Esophagus squamous epithelium (tissue), 5 donors: ENCODE data around the gene PLEKHJ1. TPM values are rescaled to one million over a fixed set of nuclear protein-coding genes. Genes with fewer than 3 reads are reported as not detected.

Source experiments
- DNase-seq: peaks from one replicate; lab custom pipeline; 2025; lab: John Stamatoyannopoulos, UW
- H3K27ac ChIP-seq, 4 donors: fragments of 200-600 bp; sonication (generic); one replicate each; pipeline ENCODE4 v1.5.1; 2016 to 2019; ENCODE audit warnings: mild to moderate bottlenecking in 1 of 4
- H3K27me3 ChIP-seq, 4 donors: fragments of 200-600 bp; sonication (generic); 1 replicate in 3 of 4; 2 replicates in 1 of 4; pipeline versions ENCODE4 v1.5.1 to v1.6.0; 2017 to 2021; ENCODE audit warnings: antibody characterized with exemption in 1 of 4
- H3K36me3 ChIP-seq, 3 donors: fragments of 200-600 bp; sonication (generic); one replicate each; pipeline ENCODE4 v1.5.1; 2016 to 2019
- H3K4me1 ChIP-seq, 3 donors: fragments of 200-600 bp; sonication (generic); one replicate each; pipeline ENCODE4 v1.5.1; 2017 to 2019
- H3K4me3 ChIP-seq, 4 donors: fragments of 200-600 bp; sonication (generic); 1 replicate in 3 of 4; 2 replicates in 1 of 4; pipeline ENCODE4 v1.5.1; 2016 to 2019; ENCODE audit warnings: mild to moderate bottlenecking in 2 of 4, moderate library complexity in 1 of 4
- H3K9me3 ChIP-seq, 3 donors: fragments of 200-600 bp; sonication (generic); one replicate each; pipeline ENCODE4 v1.5.1; 2016 to 2019
- POLR2A ChIP-seq, 4 donors: fragments of 450-650 bp; IDR thresholded peaks; one replicate each; pipeline ENCODE4 v1.6.1; 2017; ENCODE audit warnings: antibody characterized with exemption in 4 of 4, mild to moderate bottlenecking in 4 of 4, moderate library complexity in 3 of 4
- WGBS, 2 donors: methylation state at CpG; one replicate each; pipeline ENCODE4 v1.1.5; 2018; 5-methylcytosine and 5-hydroxymethylcytosine counted together
- intact Hi-C: fragments of 100-400 bp; cut with DNase I; formaldehyde crosslinking; loops from one replicate; pipeline ENCODE4 v1.15.0; 2022
- total RNA-seq, 4 donors: library from RNA; depleted of rRNA; stranded (reverse); fragments of >200 nt; gene quantifications; one replicate each; pipeline ENCODE4 v1.1.0, GENCODE V29; 2016
- TF ChIP-seq, protein P1 (sequence below), 6 experiments: fragments of 450-650 bp in 4 of 6; fragments of 200-600 bp in 2 of 6; sonication (generic) in 2 of 6; IDR thresholded peaks; one replicate each; pipeline ENCODE4 v1.5.1; 2016 to 2019; ENCODE audit warnings: antibody characterized with exemption in 6 of 6, mild to moderate bottlenecking in 4 of 6, moderate library complexity in 4 of 6
- donor health status: DM: yes; HTN: yes; CAD: no.

The PLEKHJ1 gene
- total RNA-seq, 4 donors from 2014 or later, result 44.8 to 56.5 (median 48.8) TPM

DNA sequence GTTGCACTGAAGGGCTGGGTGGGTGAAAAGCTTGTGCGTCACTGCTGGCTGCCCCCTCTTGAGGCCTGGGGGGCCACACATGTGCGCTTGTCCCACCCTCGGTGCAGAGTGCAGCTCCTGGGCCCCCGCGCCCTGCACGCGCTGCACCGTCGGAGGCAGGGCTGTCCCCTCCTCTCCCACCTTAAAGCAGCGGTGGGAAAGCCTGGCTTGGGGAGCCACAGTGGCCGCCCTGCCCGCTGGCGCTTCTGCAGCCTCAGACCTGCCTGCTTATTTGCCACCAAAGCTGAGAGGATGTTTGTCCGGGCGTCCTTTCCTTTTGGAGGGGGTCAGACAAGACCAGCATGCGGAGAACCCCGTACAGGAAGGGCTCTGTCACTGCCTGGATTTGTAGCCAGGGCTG is 26.7 kb downstream of the PLEKHJ1 start:
- intact Hi-C loops, result no loop called here
- Histone ChIP-seq H3K36me3 (peaks cover 38 to 79% (median 51%) of the 10 kb centered on the region in 3 donors), H3K4me1 (peaks cover 20 to 72% (median 21%) of the 10 kb centered on the region in 3 donors), H3K9me3 (no peaks in the 10 kb centered on the region), H3K27me3 (no peaks in the 10 kb centered on the region), H3K27ac (no peak overlapping the region), H3K4me3 (no peak overlapping the region)
- no peak for DNase-seq
- 90 to 100% methylated on average over 4 to 6 of the region's 17 CpGs for WGBS, 2 donors
- TF ChIP-seq, protein P1, sequence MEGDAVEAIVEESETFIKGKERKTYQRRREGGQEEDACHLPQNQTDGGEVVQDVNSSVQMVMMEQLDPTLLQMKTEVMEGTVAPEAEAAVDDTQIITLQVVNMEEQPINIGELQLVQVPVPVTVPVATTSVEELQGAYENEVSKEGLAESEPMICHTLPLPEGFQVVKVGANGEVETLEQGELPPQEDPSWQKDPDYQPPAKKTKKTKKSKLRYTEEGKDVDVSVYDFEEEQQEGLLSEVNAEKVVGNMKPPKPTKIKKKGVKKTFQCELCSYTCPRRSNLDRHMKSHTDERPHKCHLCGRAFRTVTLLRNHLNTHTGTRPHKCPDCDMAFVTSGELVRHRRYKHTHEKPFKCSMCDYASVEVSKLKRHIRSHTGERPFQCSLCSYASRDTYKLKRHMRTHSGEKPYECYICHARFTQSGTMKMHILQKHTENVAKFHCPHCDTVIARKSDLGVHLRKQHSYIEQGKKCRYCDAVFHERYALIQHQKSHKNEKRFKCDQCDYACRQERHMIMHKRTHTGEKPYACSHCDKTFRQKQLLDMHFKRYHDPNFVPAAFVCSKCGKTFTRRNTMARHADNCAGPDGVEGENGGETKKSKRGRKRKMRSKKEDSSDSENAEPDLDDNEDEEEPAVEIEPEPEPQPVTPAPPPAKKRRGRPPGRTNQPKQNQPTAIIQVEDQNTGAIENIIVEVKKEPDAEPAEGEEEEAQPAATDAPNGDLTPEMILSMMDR (IDR thresholded peaks at IDR 0.05), result no peak
- no peak for TF ChIP-seq POLR2A (IDR thresholded peaks at IDR 0.05)

DNA sequence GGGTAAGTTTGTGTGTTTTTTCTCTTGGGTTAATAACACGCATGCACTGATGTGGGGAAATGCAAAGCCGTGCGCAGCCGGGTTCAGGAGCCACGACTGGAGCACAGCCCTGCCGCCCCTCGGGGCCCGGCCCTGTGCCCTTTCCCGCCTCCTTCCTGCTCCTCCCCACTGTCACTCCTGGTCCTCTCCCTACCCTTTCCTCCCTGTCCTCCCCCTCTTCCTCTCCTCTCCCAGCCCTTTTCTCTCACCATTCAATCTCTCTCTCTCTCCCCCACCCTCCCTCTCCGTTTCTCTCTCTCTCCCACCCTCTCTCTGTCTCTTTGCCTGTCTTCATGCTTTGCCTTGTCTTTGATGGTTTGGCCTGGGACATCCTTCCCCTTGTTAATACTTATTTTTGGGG is 27.2 kb downstream of the PLEKHJ1 start:
- no peak for TF ChIP-seq POLR2A (IDR thresholded peaks at IDR 0.05)
- Histone ChIP-seq H3K36me3 (peaks cover 35 to 75% (median 50%) of the 10 kb centered on the region in 3 donors), H3K4me1 (peaks cover 23 to 72% (median 24%) of the 10 kb centered on the region in 3 donors), H3K9me3 (no peaks in the 10 kb centered on the region), H3K4me3 (no peak overlapping the region), H3K27me3 (no peaks in the 10 kb centered on the region), H3K27ac (peak overlapping the region in 2 of 4 donors; percentile 6 to 16)
- no peak for DNase-seq
- WGBS, 2 donors, result 56 to 75% methylated on average over 9 to 10 of the region's 10 CpGs
- intact Hi-C loops, result no loop called here

DNA sequence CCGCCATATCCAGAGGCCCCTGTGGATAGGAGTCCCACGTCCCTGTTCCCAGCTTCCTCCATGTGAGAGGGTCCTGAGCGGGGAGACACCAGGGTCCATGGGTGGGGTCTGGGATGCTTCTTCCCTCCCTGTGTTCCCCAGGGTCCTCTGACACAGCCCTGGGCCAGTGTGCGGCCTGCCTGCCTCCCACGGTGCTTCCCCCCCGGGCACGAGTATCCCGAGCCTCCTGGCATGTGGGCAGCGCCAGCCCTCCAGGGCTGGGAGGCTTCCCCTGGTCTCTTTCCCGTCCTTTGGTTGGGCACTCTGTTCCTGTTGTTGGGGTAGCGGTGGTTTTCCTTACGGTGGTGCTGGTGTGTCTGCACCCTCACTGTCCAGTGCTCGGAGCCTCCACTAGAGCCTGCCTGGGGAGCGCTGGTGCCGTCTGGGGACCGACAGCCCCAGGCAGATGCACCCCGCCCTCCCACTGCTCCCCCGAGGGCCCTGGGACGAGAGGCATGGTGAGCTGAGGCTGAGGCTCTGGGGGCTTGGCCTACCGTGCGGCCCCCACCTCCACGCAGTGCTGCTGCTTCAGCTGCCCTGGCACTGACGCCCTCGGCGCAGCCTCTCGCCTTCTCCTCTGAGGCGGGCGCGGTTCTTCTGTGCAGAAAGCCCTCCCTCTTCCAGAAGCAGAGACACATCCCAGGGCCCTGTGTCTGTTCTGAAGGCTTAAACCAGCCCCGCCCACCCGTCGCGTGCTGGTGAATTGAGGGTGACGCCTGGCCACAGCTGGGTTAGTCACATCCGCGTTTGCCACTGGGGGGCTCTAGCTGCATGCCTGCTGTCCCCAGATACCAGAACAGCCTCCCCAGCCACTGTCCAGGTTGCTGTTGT is 27.9 kb downstream of the PLEKHJ1 start:
- no peaks in the 10 kb centered on the region for H3K27me3 ChIP-seq
- TF ChIP-seq, protein P1 (IDR thresholded peaks at IDR 0.05), result no peak
- TF ChIP-seq POLR2A (IDR thresholded peaks at IDR 0.05), result no peak
- intact Hi-C loops, result no loop called here
- H3K9me3 ChIP-seq, result no peaks in the 10 kb centered on the region
- H3K4me3 ChIP-seq, result no peak overlapping the region
- peaks cover 23 to 72% (median 30%) of the 10 kb centered on the region in 3 donors for H3K4me1 ChIP-seq
- peaks cover 37 to 75% (median 43%) of the 10 kb centered on the region in 3 donors for H3K36me3 ChIP-seq
- DNase-seq, result no peak
- WGBS, 2 donors, result 54 to 71% methylated on average over 10 to 14 of the region's 36 CpGs
- peak overlapping the region in 2 of 4 donors; percentile 16 to 46 for H3K27ac ChIP-seq

GRCh38 chr19:2207008-2207407 is 29.1 kb downstream of the PLEKHJ1 start:
- Histone ChIP-seq H3K27ac (no peak overlapping the region), H3K4me3 (no peak overlapping the region), H3K36me3 (peaks cover 36 to 75% (median 37%) of the 10 kb centered on the region in 3 donors), H3K4me1 (peaks cover 23 to 72% (median 24%) of the 10 kb centered on the region in 3 donors), H3K9me3 (no peaks in the 10 kb centered on the region), H3K27me3 (no peaks in the 10 kb centered on the region)
- 95 to 100% methylated on average over 6 to 7 of the region's 15 CpGs for WGBS, 2 donors
- DNase-seq, result no peak
- TF ChIP-seq POLR2A (IDR thresholded peaks at IDR 0.05), result no peak
- TF ChIP-seq, protein P1 (IDR thresholded peaks at IDR 0.05), result no peak
- intact Hi-C loops, result no loop called here

GRCh38 chr19:2202366-2202765 is 33.8 kb downstream of the PLEKHJ1 start:
- H3K9me3 ChIP-seq, result no peaks in the 10 kb centered on the region
- TF ChIP-seq, protein P1 (IDR thresholded peaks at IDR 0.05), result no peak
- TF ChIP-seq POLR2A (IDR thresholded peaks at IDR 0.05), result no peak
- no peak overlapping the region for H3K4me3 ChIP-seq
- H3K4me1 ChIP-seq, result peaks cover 13 to 59% (median 14%) of the 10 kb centered on the region in 3 donors
- H3K36me3 ChIP-seq, result peaks cover 5 to 72% (median 9%) of the 10 kb centered on the region in 3 donors
- peak overlapping the region; percentile 21 to 80 (median 63) for H3K27ac ChIP-seq
- H3K27me3 ChIP-seq, result no peaks in the 10 kb centered on the region
- DNase-seq, result no peak
- WGBS, 2 donors, result 20 to 57% methylated on average over 1 to 11 of the region's 15 CpGs
- intact Hi-C loops, result no loop called here
